HG03039 (cell line): ENCODE data around the gene IGFBP6.
"Not testable (repeated sequence)": the region's sequence is repeated elsewhere in the genome, so short reads cannot be mapped to it uniquely, and the experiment has no call there.

Experiments
- ATAC-seq: cut with Tn5 transposase; IDR thresholded peaks from one replicate; pipeline ENCODE4 v1.9.1; 2021; ENCODE audit warnings: mild to moderate bottlenecking, moderate library complexity; ENCODE audit not compliant: unreplicated experiment

The IGFBP6 gene

GRCh38 chr12:53094796-53095595, 2.5 kb upstream of the IGFBP6 start:
- not testable (repeated sequence) for ATAC-seq

GRCh38 chr12:53095596-53095895, 1.9 kb upstream of the IGFBP6 start:
- ATAC-seq: not testable (repeated sequence)

GRCh38 chr12:53096089-53096741, 1.3 kb upstream of the IGFBP6 start:
- ATAC-seq: no peak

- no peak for ATAC-seq
Measured at GRCh38 chr12:53096759-53097158, 708 bp upstream of the IGFBP6 start.

GRCh38 chr12:53097207-53097563, 282 bp upstream of the IGFBP6 start:
- ATAC-seq: no peak

GRCh38 chr12:53098354-53098981, 1.0 kb downstream of the IGFBP6 start:
- no peak for ATAC-seq

GRCh38 chr12:53099071-53099882, 1.8 kb downstream of the IGFBP6 start:
- no peak for ATAC-seq

GRCh38 chr12:53100466-53101151, 3.1 kb downstream of the IGFBP6 start:
- no peak for ATAC-seq

- no peak for ATAC-seq
Measured at GRCh38 chr12:53101266-53101665, 3.8 kb downstream of the IGFBP6 start.

- no peak for ATAC-seq
Measured at GRCh38 chr12:53101931-53102781, 4.7 kb downstream of the IGFBP6 start.

- ATAC-seq: no peak
Measured at GRCh38 chr12:53102883-53103807, 5.7 kb downstream of the IGFBP6 start, which contains the start of gene SOAT2. Gene SOAT2, plus strand, starts transcription at chr12:53103486. Its CDS starts 92 bp downstream, at chr12:53103578.

- no peak for ATAC-seq
Measured at GRCh38 chr12:53103860-53104305, 6.4 kb downstream of the IGFBP6 start.

GRCh38 chr12:53105256-53105655, 7.8 kb downstream of the IGFBP6 start:
- ATAC-seq: no peak

GRCh38 chr12:53105712-53106439, 8.4 kb downstream of the IGFBP6 start:
- ATAC-seq: no peak

- ATAC-seq: no peak
Measured at GRCh38 chr12:53107122-53107521, 9.7 kb downstream of the IGFBP6 start.

- ATAC-seq: not testable (repeated sequence)
Measured at GRCh38 chr12:53112431-53112830, 15.0 kb downstream of the IGFBP6 start.

- ATAC-seq: no peak
Measured at GRCh38 chr12:53113136-53113705, 15.8 kb downstream of the IGFBP6 start.

- no peak for ATAC-seq
Measured at GRCh38 chr12:53113951-53114350, 16.5 kb downstream of the IGFBP6 start.
